NCI-H2171 treated with DMSO at 0.1 percent for 48 hours (cell line): ENCODE data around the gene IFT74.

Experiments used
- DNase-seq: peaks from one replicate; lab custom pipeline; 2025; lab: John Stamatoyannopoulos, UW

Gene IFT74

DNA sequence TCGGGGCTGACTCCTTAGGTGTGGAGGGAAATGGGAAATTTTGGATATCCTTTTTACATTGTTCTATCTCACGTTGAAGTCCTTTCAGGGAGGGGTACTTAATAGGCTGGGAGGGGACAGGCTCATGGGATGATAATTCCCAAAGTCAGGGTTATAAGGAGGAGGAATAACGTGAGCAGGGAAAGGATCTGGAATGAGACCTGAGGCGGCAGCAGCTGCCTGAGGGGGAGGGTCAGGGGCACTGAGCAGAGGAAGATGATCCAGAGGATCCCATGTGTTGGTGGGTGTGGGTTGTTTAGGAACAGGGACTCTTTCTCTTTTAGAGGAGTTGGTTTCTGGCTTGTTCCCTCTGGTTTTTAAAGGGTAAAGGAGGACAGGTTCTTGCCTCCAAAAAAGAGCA is 18.7 kb downstream of the IFT74 start:
- no peak for DNase-seq

DNA sequence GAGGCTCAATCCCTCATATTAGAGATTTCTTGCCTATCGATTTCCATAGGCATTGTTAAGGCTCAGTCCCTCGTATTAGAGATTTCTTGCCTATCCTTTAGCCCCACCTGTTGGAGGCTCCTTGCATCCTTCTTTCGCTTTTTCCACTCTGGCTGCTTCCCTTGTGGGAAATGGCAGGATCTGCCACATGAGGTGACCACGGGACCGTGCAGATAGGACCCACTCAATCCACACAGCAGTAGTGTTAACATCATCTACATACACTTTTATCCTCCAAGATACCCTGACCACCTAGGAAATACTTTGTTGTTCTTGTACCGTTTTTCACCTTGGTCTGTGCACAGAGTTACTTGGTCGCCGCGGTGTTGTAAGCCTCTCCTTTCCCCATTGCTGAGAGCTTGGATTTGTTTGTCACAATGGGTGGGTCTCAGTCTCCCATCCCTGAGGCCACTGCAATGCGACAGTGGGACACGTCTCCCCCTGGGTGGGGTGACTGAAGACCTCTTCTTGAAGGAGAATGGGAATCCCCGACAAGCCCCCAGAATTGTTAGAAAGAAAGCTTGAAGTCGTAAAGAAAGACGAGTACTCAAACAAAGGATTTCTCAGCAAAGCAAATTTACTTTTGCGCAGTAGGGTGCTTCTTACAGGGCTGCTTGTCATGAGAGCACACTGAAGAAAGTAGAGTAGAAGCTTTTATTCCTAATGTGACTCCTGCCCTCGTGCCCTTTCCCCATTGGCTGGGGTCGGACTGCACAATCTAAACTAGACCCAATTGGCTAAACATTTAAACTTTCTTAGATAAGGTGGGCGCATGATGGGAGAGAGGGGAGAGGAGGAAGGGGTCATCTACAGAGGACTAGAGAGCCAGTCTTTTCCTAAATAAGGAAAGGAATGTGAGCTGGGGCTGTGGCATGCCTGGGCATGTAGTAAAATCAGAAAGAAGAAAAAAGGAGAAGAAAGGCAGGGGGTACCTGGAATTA is 19.8 kb downstream of the IFT74 start:
- no peak for DNase-seq

DNA sequence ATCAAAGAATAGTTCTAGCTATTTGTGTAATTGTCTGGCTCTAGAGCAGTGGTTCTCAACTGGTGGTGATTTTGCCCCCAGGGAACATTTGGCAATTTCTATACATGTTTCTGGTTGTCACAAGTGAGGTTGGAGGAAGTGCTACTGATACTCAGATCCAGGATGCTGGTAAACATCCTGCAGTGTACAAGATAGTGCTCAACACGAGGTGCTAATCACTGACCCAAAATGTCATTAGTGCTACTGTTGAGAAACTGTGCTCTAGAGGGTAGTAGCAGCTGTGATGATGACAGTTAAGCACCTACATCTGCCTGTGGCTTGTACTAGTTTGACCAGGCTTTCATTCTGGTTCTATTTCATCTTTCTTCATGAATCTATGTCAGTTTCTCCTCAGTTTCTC is 27.1 kb downstream of the IFT74 start:
- DNase-seq = no peak

DNA sequence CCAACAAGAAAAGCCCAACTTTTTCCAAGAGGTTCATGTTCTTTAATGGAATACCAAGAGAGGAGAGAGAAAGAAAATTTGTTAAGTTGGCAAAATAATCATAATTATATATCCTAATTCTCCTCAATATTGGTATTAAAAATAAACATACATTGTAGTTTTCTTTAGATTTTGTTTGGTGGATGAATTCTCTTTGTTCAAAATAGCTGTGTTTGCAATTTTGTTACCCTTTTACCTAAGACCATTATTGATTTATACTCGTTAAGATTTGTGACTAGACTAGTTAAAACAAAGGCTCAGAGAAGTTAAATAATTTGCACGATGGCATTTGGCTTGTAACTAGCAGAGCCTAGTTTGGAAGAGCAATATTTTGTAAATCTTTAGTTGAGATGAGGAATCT is 39.6 kb downstream of the IFT74 start:
- DNase-seq = no peak

DNA sequence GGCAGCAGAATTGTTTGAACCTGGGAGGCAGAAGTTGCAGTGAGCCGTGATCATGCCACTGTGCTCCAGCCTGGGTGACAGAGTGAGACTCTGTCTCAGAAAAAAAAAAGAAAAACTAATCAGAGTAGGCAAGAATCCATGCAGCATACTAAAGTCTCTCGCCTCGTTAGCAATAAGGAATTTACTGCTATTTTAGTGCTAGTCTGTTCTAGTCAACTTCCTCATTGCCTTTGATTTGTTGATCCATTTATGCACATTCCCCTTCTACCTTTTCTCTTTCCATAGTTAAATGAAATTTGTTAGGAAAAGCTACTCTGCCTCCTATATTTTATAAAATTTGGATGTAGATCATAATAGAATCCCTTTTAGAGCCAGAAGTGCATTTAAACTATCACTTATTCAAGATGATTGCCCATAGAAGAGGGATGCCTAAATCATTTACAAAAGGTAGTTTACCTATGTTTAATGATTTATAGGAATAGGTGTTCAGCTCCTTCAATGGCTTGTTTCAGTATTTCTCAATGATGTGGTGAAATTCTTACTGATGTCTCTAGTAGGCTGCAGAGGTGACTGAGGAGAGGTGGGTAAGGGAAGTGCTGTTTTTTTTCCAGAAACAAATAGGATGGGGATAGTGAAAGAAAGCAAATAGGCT is 47.3 kb downstream of the IFT74 start:
- DNase-seq = no peak

DNA sequence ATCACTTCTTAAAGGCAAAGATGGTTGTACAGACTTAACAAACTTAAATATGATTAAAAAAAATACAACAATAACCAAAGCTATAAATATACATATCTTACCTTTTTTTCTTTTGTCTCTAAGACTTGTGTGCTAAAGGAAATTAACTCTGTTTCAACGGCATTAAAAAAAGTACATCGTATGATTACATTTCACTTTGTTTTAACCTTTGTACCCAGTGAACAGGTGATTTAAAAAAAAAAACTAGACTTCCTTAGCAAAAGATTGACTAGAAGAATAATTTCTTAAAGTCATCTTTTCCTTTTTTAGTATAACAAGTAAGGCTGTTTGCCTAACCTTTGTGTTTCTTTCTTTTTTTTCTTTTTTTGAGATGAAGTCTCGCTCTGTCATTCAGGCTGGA is 49.3 kb downstream of the IFT74 start, which contains the start of gene LRRC19:
Gene LRRC19 (minus strand): TSS at position 182 of the 400 bp plus-strand sequence. CDS start 5,978 bp downstream, outside the sequence.
- DNase-seq = no peak

DNA sequence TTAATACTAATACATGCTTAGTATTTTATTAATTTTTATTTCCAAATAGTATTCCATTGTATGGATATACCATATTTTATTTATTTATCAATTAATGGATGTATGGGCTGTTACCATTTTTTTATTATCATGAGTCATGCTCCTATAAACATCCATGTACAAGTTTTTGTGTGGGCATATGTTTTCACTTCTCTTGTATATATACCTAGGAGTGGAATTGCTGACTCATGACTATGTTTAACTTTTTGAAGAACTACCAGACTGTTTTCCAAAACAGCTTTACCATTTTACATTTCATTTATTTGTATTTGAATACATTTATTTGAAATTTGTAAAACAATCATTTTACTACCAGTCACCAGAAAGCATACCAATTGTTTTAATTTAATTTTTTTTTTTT is 63.4 kb downstream of the IFT74 start:
- DNase-seq = no peak

DNA sequence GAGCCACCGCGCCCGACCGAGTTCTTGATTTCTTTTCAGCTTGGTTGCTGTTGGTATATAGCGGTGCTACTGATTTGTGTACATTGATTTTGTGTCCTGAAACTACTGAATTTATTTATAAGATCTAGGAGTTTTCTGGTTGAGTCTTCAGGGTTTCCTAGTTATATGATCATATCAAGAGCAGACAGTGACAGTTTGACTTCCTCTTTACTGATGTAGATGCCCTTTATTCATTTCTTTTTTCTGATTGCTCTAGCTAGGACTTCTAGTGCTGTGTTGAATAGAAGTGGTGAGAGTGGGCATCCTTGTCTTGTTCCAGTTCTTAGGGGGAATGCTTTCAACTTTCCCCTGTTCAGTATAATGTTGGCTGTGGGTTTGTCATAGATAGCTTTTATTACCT is 66.7 kb downstream of the IFT74 start:
- DNase-seq = no peak

DNA sequence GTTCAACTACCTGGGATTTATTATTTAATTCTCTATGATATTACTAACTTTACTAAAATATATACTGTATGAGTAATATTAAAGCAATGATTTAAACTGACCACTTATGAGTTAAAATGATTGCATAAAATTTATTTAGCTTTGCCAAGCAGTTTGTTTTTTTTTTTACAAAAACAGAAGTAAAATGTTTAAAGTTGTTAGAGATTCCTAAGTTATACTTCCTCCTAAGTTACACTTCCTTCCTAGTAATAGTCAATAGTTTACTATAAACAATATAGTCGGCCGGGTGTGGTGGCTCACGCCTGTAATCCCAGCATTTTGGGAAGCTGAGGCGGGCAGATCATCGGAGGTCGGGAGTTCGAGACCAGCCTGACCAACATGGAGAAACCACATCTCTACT is 73.0 kb downstream of the IFT74 start:
- DNase-seq = no peak

DNA sequence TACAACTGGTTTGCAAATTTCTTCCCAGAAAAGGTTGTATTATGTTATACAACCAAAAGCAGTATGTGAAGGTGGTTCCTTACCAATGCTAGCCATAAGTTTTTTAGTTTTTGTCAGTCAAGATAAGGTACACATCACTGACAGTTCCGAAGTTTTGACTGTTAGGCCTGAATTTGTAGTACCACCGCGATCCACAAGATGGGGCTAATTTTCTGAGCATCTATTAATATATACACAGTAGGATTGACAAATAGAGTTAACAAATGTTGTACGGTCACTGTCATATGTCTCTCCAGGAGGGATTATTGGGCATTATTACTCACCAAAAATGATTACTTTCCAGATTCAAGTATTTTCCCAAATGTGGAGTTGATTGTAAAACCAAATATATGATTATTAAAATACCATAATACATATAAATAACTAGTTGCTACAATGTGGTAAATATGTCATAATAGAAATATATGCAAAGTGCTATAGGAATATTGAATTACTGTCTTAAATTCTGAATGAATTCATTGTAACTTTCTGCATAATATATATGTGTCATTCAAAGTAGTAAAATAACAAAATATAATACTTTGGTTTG is 77.7 kb downstream of the IFT74 start:
- DNase-seq = peak; percentile 24

DNA sequence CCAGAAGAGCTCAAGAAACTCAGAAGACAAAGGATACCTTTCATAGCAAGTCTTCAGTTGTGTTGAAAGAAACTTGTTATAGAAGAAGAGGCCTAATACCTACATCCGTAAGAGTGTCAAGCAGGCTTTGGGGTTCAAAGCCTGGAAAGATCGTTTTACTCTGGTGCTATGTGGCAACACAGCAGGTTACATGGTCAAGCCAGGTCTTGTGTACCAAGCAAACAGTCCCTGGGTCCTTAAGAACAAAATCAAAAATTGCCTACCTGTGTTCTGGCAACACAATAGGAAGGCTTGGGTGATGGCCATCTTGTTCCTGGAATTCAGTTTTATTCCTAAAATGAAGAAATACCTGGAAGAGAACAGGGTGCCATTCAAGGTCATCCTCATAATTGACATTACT is 81.3 kb downstream of the IFT74 start:
- no peak for DNase-seq

DNA sequence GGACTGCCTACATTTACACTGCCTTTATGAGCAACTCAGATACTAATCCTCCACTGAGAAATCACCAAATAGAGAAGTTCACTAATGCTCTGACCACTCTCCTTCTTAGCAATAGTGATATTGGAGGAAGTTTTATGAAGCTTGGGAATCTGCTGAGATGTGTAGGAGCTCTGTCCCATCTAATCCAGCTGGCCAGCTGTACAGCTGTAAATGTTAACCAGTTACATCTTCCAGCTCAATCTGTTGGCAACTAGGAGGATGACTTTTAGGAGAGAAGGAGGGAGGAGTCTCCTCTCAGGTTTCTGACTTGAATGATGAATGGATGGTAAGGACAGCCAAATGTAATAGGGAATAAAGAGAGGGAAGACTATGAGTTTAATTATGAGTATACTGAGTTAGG is 85.5 kb downstream of the IFT74 start:
- DNase-seq = no peak

DNA sequence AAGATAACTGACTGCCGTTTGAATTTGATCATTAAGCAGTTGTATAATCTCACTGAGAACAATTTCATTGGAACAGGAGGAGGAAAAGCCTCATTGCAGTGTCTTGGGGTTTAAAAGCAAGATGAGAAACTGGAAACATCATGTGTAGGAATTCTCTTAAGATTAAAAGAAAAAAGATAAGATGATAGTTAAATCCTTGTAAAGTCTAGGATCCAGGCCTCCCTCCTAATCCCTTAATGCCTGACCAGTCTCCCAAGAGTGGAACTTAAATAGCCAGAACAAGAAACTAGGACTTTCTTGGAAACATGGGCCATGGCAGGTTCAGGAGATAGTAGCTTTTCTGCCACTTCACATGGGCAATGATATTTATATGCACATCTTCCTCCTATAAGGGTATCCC is 86.3 kb downstream of the IFT74 start:
- no peak for DNase-seq

DNA sequence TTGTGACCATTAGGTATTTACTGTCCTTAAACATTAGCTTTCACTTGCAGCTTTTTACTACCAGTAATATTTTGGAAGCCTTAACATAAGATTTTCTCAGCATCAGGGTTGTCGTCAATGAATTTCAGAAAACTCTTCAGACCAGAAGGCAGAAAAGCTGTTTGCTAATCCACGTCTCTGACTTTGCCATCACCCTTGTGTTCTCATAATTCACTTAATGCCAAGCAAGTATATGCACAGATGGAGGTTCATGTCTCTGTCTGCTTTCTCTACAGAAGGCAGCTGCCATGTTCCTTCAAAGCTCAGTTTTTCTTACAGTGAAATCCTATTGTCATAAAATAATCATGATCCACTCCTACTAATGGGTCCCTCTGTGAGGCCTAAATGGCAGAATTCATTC is 87.0 kb downstream of the IFT74 start:
- no peak for DNase-seq

DNA sequence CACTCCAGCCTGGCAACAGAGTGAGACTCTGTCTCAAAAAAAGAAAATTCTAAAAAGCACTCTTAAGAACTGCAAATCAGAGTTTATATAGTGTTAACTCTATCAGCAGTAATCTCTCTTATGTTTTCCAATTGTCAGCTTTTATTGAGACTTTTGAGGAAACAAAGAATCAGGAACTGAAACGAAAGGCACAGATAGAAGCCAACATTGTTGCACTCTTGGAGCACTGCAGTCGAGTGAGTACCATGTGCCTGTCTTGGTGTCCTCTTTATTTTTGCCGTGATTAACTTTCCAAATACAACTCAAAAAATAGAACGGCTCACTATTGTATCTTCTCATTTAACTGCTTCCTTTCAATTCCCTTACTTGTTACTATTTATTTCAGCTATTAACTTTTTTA is 90.9 kb downstream of the IFT74 start:
- no peak for DNase-seq

DNA sequence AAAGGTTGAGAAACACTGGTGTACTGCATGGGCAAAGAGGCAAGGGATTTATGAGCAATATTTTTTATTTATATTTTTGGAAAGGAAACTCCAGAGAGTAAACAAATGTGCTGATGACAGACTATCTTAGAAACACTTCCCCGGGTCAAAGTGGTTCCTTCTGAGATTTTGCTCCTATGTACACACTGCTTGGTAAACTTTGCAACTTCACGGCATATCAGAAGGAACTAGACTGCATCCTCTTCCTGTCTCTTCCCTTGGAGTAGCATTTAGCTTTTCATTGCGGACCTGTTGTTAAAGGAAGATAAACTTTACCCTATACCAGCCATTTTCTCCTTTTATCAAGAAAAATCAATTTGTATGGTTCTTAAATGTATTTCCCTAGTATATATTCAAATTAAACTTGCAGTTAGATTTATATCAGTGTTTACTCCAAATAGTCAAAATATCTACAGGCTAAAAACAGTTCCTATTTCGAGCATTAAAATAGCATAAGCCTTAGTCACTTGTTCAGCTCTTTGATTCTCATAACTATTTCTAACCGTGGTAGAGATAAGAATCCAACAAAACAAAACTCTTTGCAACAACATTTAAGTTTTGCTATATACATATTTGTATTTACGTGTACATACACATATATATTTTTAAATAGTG is 97.3 kb downstream of the IFT74 start:
- no peak for DNase-seq

DNA sequence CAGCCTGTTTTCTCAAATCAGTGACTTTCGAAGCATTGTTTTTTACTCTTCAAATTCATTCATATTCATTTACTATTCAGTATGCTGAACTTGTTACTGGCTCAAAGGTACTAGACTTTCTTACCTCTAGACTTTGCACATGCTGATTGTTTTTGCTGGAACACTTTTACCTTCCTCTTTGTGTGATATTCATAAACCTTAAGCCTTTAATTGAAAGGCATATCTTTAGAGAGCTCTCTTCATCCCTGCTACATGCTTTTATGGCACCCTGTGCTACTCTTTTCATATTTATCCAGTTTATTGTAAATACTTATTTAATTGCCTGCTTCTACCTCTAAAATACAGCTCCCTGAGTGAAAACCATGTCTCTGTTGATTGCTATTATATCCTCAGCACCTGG is 97.9 kb downstream of the IFT74 start:
- no peak for DNase-seq

DNA sequence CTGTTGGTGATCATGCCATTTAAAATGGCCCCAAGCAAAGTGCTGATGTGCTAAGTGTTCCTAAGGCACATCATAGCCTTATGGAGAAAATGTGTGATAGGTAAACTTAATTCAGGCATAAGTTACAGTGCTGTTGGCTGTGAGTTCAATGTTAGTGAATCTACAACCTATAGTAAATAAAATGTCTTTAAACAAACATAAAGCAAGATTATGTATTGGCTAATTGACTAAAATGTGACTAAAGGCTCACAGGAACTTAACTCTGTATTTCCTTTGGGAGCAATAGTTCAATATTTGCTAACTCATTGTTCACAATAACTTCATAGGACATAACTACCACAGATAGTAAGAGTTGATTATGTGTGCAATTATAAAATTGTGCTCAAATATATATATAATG is 98.6 kb downstream of the IFT74 start:
- DNase-seq = no peak

DNA sequence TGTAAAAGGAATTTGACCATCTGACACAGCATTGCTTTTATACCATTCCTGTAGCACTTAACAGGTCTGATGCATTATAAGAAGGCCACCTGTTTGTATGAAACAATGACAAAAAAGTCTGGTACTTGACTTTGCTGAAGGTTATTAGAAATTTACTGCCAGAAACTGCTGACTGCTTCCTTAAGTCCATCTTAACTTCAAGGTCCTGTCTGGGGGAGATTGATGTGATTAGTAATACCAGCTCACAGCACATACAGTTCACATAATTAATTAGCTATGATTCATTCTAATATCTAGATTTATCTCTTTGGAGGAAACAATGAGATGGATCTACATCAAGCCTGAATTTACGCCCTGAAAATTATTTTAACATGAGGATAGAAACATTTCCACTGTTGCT is 103.2 kb downstream of the IFT74 start:
- no peak for DNase-seq

DNA sequence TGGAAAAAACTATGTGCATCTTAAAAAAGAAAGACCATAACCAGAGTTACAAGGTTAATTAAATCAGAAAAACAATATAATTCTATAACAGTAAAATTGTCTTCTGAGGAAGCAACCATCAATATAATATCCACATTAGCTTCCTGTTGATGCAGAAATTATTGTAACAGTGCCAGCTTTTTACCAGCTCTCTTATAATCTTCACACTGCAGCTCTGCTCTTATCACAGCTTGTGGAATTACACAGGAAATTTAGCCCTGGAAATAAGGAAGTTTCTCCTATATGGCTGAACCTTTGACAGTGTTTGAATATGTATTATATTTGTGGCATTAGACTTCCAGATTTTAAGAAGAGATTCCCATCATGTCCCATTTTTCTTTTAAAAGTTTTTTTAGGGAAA is 103.7 kb downstream of the IFT74 start:
- no peak for DNase-seq

DNA sequence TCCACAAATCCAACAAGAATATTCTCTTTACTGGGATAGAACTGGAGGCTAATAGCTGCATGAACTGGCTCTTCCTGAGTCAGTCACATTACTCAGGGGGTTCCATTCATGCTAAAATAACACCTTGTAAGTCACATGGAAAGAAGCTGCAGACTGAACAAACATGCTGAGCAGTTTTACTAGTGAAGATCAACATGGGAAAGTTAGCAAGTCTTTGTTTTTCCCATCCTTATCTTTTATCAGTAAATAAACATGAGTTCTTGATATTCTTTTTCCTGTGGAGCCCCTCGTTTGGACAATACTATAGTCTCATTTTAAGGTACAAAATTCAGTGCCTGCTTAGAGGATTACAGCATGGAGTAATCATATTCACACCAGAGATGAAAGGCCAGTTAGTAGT is 109.1 kb downstream of the IFT74 start:
- no peak for DNase-seq
